Osteocyte (in vitro differentiated cells): ENCODE data around the gene JADE1. TPM values are rescaled to one million over a fixed set of nuclear protein-coding genes. Genes with fewer than 3 reads are reported as not detected.

Experiments
- DNase-seq: peaks from one replicate; pipeline ENCODE4 v3.0.0; 2021; ENCODE audit warnings: mixed read lengths; ENCODE audit not compliant: unreplicated experiment; ENCODE audit errors: extremely low spot score
- H3K27ac Mint-ChIP-seq: one replicate; pipeline ENCODE4 v1.8.0; 2021; ENCODE audit warnings: mild to moderate bottlenecking, mixed read lengths; ENCODE audit not compliant: unreplicated experiment
- H3K27me3 Mint-ChIP-seq: one replicate; pipeline ENCODE4 v1.8.0; 2021; ENCODE audit warnings: mixed read lengths; ENCODE audit not compliant: unreplicated experiment
- H3K36me3 Mint-ChIP-seq: one replicate; pipeline ENCODE4 v1.8.0; 2021; ENCODE audit warnings: mixed read lengths; ENCODE audit not compliant: unreplicated experiment
- H3K4me1 Mint-ChIP-seq: one replicate; pipeline ENCODE4 v1.8.0; 2021; ENCODE audit warnings: mixed read lengths; ENCODE audit not compliant: unreplicated experiment
- H3K4me3 Mint-ChIP-seq: one replicate; pipeline ENCODE4 v1.8.0; 2021; ENCODE audit warnings: mild to moderate bottlenecking, moderate library complexity, mixed read lengths; ENCODE audit not compliant: unreplicated experiment
- H3K9me3 Mint-ChIP-seq: one replicate; pipeline ENCODE4 v1.8.0; 2021; ENCODE audit warnings: mixed read lengths; ENCODE audit not compliant: unreplicated experiment
- total RNA-seq: library from RNA; stranded (reverse); gene quantifications from 2 replicates; pipeline ENCODE4 v1.2.1, GENCODE V29; 2021
- TF ChIP-seq, protein P1 (sequence below): fragments of 200-600 bp; sonication (generic); IDR thresholded peaks from 2 replicates; pipeline ENCODE4 v1.5.0; 2021; ENCODE audit warnings: antibody characterized with exemption, mild to moderate bottlenecking, moderate library complexity

The JADE1 gene
- total RNA-seq, 1 donor from 2014 or later: 19.7 TPM

DNA sequence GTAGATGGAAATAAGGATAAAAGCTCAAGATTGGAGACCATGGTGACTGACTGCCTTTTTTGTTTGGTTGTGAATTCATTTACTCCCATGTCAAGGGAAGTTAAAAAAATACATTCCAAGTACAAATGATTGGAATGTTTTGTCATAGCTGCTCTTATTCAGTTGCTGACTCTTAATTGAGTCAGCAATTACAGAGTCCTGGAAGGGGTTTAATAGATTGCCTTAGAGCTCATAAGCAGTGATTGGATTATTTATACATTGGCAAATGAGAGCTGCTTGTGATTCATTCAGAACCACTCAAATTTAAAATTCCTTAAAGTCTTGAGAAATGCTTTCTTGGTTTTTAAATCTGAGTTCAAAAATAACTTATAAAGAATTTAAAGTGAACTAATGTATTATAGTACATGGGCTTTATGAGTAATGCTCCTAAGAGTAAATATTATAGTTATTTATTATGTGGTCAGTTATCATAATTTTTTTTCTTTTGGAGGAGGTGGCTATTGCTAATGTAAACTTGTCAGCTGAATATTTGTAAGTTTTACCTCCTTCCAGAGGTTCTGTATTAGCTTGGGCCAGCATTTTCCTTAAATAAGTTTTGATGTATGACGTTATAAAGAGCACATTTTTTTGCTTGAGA is 13.6 kb downstream of the JADE1 start:
- TF ChIP-seq, protein P1, sequence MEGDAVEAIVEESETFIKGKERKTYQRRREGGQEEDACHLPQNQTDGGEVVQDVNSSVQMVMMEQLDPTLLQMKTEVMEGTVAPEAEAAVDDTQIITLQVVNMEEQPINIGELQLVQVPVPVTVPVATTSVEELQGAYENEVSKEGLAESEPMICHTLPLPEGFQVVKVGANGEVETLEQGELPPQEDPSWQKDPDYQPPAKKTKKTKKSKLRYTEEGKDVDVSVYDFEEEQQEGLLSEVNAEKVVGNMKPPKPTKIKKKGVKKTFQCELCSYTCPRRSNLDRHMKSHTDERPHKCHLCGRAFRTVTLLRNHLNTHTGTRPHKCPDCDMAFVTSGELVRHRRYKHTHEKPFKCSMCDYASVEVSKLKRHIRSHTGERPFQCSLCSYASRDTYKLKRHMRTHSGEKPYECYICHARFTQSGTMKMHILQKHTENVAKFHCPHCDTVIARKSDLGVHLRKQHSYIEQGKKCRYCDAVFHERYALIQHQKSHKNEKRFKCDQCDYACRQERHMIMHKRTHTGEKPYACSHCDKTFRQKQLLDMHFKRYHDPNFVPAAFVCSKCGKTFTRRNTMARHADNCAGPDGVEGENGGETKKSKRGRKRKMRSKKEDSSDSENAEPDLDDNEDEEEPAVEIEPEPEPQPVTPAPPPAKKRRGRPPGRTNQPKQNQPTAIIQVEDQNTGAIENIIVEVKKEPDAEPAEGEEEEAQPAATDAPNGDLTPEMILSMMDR: no peak
- no peaks in the 10 kb centered on the region for H3K9me3 Mint-ChIP-seq
- no peak overlapping the region for H3K4me3 Mint-ChIP-seq
- H3K36me3 Mint-ChIP-seq: no peaks in the 10 kb centered on the region
- peaks cover 65% of the 10 kb centered on the region for H3K4me1 Mint-ChIP-seq
- peak overlapping the region; percentile 80 for H3K27ac Mint-ChIP-seq
- DNase-seq: no peak
- H3K27me3 Mint-ChIP-seq: no peaks in the 10 kb centered on the region

DNA sequence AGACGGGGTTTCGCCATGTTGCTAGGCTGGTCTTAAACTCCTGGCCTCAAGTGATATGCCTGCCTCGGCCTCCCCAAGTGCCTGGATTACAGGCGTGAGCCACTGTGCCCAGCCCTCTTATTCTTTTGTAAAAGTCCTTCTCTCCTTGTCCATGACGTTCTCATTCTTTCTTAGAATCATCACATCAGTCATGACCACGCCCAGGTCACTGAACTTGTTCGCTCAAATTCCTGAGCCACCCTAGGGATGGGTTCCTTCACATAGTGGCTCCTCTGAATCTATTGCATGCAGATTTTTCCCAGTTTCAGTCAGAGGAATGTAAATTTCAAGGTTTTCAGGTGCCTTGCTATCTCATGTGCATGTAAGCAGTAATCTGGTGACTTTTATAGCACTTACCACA is 15.7 kb downstream of the JADE1 start:
- Mint-ChIP-seq H3K36me3 (peaks cover 3% of the 10 kb centered on the region), H3K9me3 (no peaks in the 10 kb centered on the region), H3K27ac (peak overlapping the region; percentile 15), H3K27me3 (no peaks in the 10 kb centered on the region), H3K4me1 (peaks cover 67% of the 10 kb centered on the region), H3K4me3 (no peak overlapping the region)
- TF ChIP-seq, protein P1: no peak
- no peak for DNase-seq

DNA sequence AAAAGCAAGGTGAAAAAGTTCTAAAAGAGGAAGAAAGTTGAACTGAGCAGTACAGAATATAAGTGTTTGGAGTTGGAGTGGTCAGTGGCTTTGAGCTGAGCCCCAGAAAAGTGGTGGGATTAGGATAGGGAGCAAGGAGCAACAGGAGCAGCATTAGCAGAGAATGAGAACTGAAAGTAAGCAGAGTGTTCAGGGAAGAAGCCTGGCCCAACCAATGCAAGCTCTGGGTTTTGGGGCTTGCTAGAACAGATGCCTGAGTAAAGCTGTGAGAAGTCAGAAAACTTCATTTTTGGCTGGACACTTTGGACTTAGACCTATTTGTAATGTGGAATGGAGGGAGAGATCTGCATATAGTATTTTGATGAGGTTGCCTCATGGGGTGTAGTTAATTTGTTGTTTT is 17.8 kb downstream of the JADE1 start:
- Mint-ChIP-seq H3K27me3 (no peaks in the 10 kb centered on the region), H3K36me3 (peaks cover 3% of the 10 kb centered on the region), H3K4me1 (peaks cover 73% of the 10 kb centered on the region), H3K9me3 (no peaks in the 10 kb centered on the region), H3K27ac (no peak overlapping the region), H3K4me3 (no peak overlapping the region)
- TF ChIP-seq, protein P1: no peak
- no peak for DNase-seq

DNA sequence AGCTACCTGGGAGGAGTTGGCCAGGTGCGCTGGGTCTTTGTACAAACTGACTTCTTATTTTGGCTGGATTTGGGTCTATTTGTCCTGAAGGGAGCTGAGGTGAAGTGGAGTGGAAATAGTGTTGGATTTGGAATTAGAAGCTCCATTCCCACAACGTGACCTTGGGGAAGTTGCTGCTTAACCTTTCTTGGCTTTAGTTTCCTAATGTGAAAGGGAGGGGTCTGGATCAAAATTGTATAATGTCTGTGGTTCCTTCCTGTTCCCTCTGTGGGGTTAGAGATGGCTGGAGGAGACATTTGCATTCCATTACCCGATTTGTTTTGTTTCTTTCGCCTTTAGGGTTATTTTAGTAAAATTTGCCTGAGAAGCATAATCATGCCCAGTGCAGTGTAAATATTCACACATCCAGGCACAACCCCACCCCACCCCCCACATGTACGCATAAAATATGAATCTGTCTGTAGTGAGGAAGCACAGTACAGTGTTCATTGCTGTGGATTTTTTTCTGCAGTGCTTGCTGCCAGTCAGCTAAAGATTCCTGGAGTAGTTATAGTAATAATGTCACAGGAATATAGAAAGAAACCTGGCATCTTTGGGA is 21.5 kb downstream of the JADE1 start:
- no peak for DNase-seq
- Mint-ChIP-seq H3K9me3 (no peaks in the 10 kb centered on the region), H3K36me3 (peaks cover 5% of the 10 kb centered on the region), H3K27ac (peak overlapping the region; percentile 90), H3K4me1 (peaks cover 47% of the 10 kb centered on the region), H3K27me3 (no peaks in the 10 kb centered on the region), H3K4me3 (peak overlapping the region; percentile 50)
- TF ChIP-seq, protein P1: no peak

DNA sequence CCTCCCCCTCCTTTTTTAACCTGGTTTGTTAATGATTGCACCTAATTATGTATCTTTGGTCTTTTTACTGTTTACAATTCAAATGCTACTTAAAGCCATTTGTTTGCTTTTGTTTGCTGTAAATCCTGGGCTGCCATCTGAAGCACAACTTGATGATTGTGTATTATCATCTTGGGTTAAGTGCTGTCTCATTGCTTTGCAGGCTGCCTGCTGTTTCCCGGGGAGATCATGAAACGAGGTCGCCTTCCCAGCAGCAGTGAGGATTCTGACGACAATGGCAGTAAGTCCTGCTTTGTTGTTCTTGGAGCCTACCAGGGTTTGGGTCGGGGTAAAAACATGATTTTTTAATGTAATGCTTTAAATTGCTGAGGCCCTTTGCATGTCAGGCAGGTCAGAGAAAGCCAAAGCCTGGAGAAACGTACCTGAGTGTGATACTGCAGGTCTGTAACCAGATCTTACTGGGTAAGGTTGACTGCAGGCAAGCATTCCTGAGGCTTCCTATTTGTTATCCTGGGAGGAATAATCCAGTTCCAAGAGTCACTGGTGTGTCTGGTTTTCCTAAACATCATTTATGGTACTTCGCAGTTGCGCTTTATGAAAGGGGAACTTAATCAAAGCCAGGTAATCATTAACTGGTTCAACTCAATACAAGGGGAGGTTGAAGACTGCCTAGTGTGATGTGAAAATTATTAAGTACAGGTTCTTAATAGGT is 22.2 kb downstream of the JADE1 start:
- TF ChIP-seq, protein P1: no peak
- Mint-ChIP-seq H3K27ac (peak overlapping the region; percentile 90), H3K36me3 (peaks cover 5% of the 10 kb centered on the region), H3K9me3 (no peaks in the 10 kb centered on the region), H3K4me3 (peak overlapping the region; percentile 50), H3K27me3 (no peaks in the 10 kb centered on the region), H3K4me1 (peaks cover 43% of the 10 kb centered on the region)
- no peak for DNase-seq
